CD4-positive, CD25-positive, alpha-beta regulatory T cell (primary cell): ENCODE data around the gene RASGEF1C. TPM values are rescaled to one million over a fixed set of nuclear protein-coding genes. Genes with fewer than 3 reads are reported as not detected.

Experiments used
- ATAC-seq, 2 donors: fragments of 150-1000 bp; cut with Tn5 transposase; one replicate each; pipeline ENCODE4 v1.10.0; 2021; ENCODE audit warnings: low read depth in 2 of 2, moderate number of reproducible peaks in 2 of 2, moderate library complexity in 1 of 2
- DNase-seq, 3 donors: peaks; one replicate each; pipeline versions ENCODE4 v3.0.0 to v3.0.0-alpha.2; 2012 to 2022; ENCODE audit warnings: mixed read lengths in 1 of 3
- H3K27ac ChIP-seq: one replicate; pipeline ENCODE4 v1.7.0; 2013; ENCODE audit warnings: mild to moderate bottlenecking, low read length; ENCODE audit not compliant: insufficient read depth, poor library complexity, severe bottlenecking
- H3K27me3 ChIP-seq: one replicate; pipeline ENCODE4 v1.7.0; 2013; ENCODE audit warnings: low read length; ENCODE audit not compliant: control insufficient read depth, insufficient read depth
- H3K36me3 ChIP-seq: one replicate; pipeline ENCODE4 v1.7.0; 2013; ENCODE audit warnings: mild to moderate bottlenecking, low read length, moderate library complexity; ENCODE audit not compliant: control insufficient read depth, insufficient read depth
- H3K4me1 ChIP-seq: 2 replicates; pipeline ENCODE4 v1.7.0; 2013; ENCODE audit warnings: mild to moderate bottlenecking, low read length; ENCODE audit not compliant: insufficient read depth, control insufficient read depth, poor library complexity, severe bottlenecking
- H3K4me3 ChIP-seq: one replicate; pipeline ENCODE4 v1.7.0; 2013; ENCODE audit warnings: low read depth, mild to moderate bottlenecking, low read length, moderate library complexity
- H3K9me3 ChIP-seq, 2 experiments: 1 replicate in 1 of 2; 2 replicates in 1 of 2; pipeline ENCODE4 v1.7.0; 2013; ENCODE audit warnings: low read length in 2 of 2, mild to moderate bottlenecking in 1 of 2, moderate library complexity in 1 of 2; ENCODE audit not compliant: control insufficient read depth in 2 of 2
- H3K27ac Mint-ChIP-seq, 3 donors: one replicate each; pipeline ENCODE4 v1.8.0; 2020 to 2022; ENCODE audit warnings: mild to moderate bottlenecking in 3 of 3, mixed read lengths in 3 of 3, moderate library complexity in 2 of 3
- H3K27me3 Mint-ChIP-seq: one replicate; pipeline ENCODE4 v1.8.0; 2022; ENCODE audit warnings: mild to moderate bottlenecking, mixed read lengths
- H3K36me3 Mint-ChIP-seq: one replicate; pipeline ENCODE4 v1.8.0; 2020; ENCODE audit warnings: mixed read lengths
- H3K4me1 Mint-ChIP-seq, 4 donors: one replicate each; pipeline ENCODE4 v1.8.0; 2020 to 2022; ENCODE audit warnings: mixed read lengths in 4 of 4, mild to moderate bottlenecking in 1 of 4
- H3K4me3 Mint-ChIP-seq, 4 donors: one replicate each; pipeline ENCODE4 v1.8.0; 2020 to 2022; ENCODE audit warnings: mild to moderate bottlenecking in 4 of 4, mixed read lengths in 4 of 4, moderate library complexity in 3 of 4
- H3K9me3 Mint-ChIP-seq, 7 donors: one replicate each; pipeline ENCODE4 v1.8.0; 2020 to 2022; ENCODE audit warnings: mixed read lengths in 7 of 7, mild to moderate bottlenecking in 3 of 7, moderate library complexity in 2 of 7
- polyA plus RNA-seq, 4 donors: library from polyadenylated mRNA; unstranded; fragments of 300-500 nt; fragmentation: Illumina TruSeq; gene quantifications; one replicate each; pipeline ENCODE4 v1.2.3, GENCODE V29; 2021
- total RNA-seq: library from RNA; stranded (reverse); gene quantifications from one replicate; pipeline ENCODE4 v1.2.3, GENCODE V29; 2022

Gene RASGEF1C
- total and polyA plus RNA-seq, 5 donors from 2014 or later: not detected

GRCh38 chr5:180098991-180099732 lies 109.8 kb downstream of the RASGEF1C start:
- no peaks in the 10 kb centered on the region for H3K9me3 ChIP-seq
- H3K36me3 Mint-ChIP-seq: no peaks in the 10 kb centered on the region
- H3K27me3 ChIP-seq: no peaks in the 10 kb centered on the region
- no peak for ATAC-seq
- no peaks in the 10 kb centered on the region for H3K4me1 ChIP-seq
- H3K4me1 Mint-ChIP-seq: no peaks in the 10 kb centered on the region
- DNase-seq: no peak
- no peak overlapping the region for H3K4me3 ChIP-seq
- no peak overlapping the region for H3K27ac Mint-ChIP-seq
- no peaks in the 10 kb centered on the region for H3K27me3 Mint-ChIP-seq
- no peak overlapping the region for H3K27ac ChIP-seq
- H3K4me3 Mint-ChIP-seq: no peak overlapping the region
- H3K9me3 Mint-ChIP-seq: no peaks in the 10 kb centered on the region
- no peaks in the 10 kb centered on the region for H3K36me3 ChIP-seq

- Histone ChIP-seq H3K27me3 (no peaks in the 10 kb centered on the region), H3K4me3 (no peak overlapping the region), H3K9me3 (no peaks in the 10 kb centered on the region), H3K27ac (no peak overlapping the region), H3K36me3 (no peaks in the 10 kb centered on the region), H3K4me1 (no peaks in the 10 kb centered on the region)
- Mint-ChIP-seq H3K4me1 (no peaks in the 10 kb centered on the region), H3K4me3 (no peak overlapping the region), H3K27ac (no peak overlapping the region), H3K9me3 (no peaks in the 10 kb centered on the region), H3K36me3 (no peaks in the 10 kb centered on the region), H3K27me3 (no peaks in the 10 kb centered on the region)
- DNase-seq (no peak), ATAC-seq (no peak)
Measured at GRCh38 chr5:180098526-180098925, 110.5 kb downstream of the RASGEF1C start.

- Mint-ChIP-seq H3K4me3 (no peak overlapping the region), H3K36me3 (no peaks in the 10 kb centered on the region), H3K27me3 (no peaks in the 10 kb centered on the region), H3K27ac (no peak overlapping the region), H3K4me1 (no peaks in the 10 kb centered on the region), H3K9me3 (no peaks in the 10 kb centered on the region)
- no peak for DNase-seq
- Histone ChIP-seq H3K36me3 (no peaks in the 10 kb centered on the region), H3K27ac (no peak overlapping the region), H3K4me3 (no peak overlapping the region), H3K4me1 (no peaks in the 10 kb centered on the region), H3K27me3 (no peaks in the 10 kb centered on the region), H3K9me3 (no peaks in the 10 kb centered on the region)
- no peak for ATAC-seq
Measured at GRCh38 chr5:180097926-180098325, 111.1 kb downstream of the RASGEF1C start.

GRCh38 chr5:180097163-180097894 lies 111.7 kb downstream of the RASGEF1C start:
- H3K4me1 Mint-ChIP-seq: no peaks in the 10 kb centered on the region
- Histone ChIP-seq H3K27me3 (no peaks in the 10 kb centered on the region), H3K36me3 (no peaks in the 10 kb centered on the region), H3K4me1 (no peaks in the 10 kb centered on the region), H3K4me3 (no peak overlapping the region), H3K27ac (no peak overlapping the region), H3K9me3 (no peaks in the 10 kb centered on the region)
- ATAC-seq (no peak), DNase-seq (no peak)
- no peaks in the 10 kb centered on the region for H3K36me3 Mint-ChIP-seq
- H3K4me3 Mint-ChIP-seq: no peak overlapping the region
- no peaks in the 10 kb centered on the region for H3K27me3 Mint-ChIP-seq
- H3K27ac Mint-ChIP-seq: no peak overlapping the region
- H3K9me3 Mint-ChIP-seq: no peaks in the 10 kb centered on the region

GRCh38 chr5:180096616-180097015 lies 112.4 kb downstream of the RASGEF1C start:
- H3K4me1 Mint-ChIP-seq: no peaks in the 10 kb centered on the region
- H3K36me3 Mint-ChIP-seq: no peaks in the 10 kb centered on the region
- no peak overlapping the region for H3K27ac ChIP-seq
- no peaks in the 10 kb centered on the region for H3K27me3 ChIP-seq
- no peaks in the 10 kb centered on the region for H3K36me3 ChIP-seq
- H3K4me3 Mint-ChIP-seq: no peak overlapping the region
- no peak overlapping the region for H3K27ac Mint-ChIP-seq
- no peak for DNase-seq
- no peaks in the 10 kb centered on the region for H3K9me3 Mint-ChIP-seq
- no peaks in the 10 kb centered on the region for H3K4me1 ChIP-seq
- no peak for ATAC-seq
- no peaks in the 10 kb centered on the region for H3K9me3 ChIP-seq
- no peak overlapping the region for H3K4me3 ChIP-seq
- peaks cover 6% of the 10 kb centered on the region for H3K27me3 Mint-ChIP-seq

- Histone ChIP-seq H3K9me3 (no peaks in the 10 kb centered on the region), H3K27ac (no peak overlapping the region), H3K27me3 (no peaks in the 10 kb centered on the region), H3K36me3 (no peaks in the 10 kb centered on the region), H3K4me3 (no peak overlapping the region), H3K4me1 (peaks cover 4% of the 10 kb centered on the region)
- peaks cover 0 to 5% (median 0%) of the 10 kb centered on the region in 4 donors for H3K4me1 Mint-ChIP-seq
- no peaks in the 10 kb centered on the region for H3K9me3 Mint-ChIP-seq
- H3K4me3 Mint-ChIP-seq: no peak overlapping the region
- no peak for ATAC-seq
- no peaks in the 10 kb centered on the region for H3K36me3 Mint-ChIP-seq
- no peak for DNase-seq
- H3K27me3 Mint-ChIP-seq: peaks cover 11% of the 10 kb centered on the region
- peak overlapping the region in 1 of 3 donors; percentile 32 for H3K27ac Mint-ChIP-seq
Measured at GRCh38 chr5:180095545-180095944, 113.5 kb downstream of the RASGEF1C start.

GRCh38 chr5:180093651-180094382 lies 115.2 kb downstream of the RASGEF1C start:
- Mint-ChIP-seq H3K4me3 (no peak overlapping the region), H3K27ac (no peak overlapping the region), H3K9me3 (no peaks in the 10 kb centered on the region), H3K4me1 (peaks cover 0 to 8% (median 0%) of the 10 kb centered on the region in 4 donors), H3K36me3 (no peaks in the 10 kb centered on the region), H3K27me3 (peaks cover 17% of the 10 kb centered on the region)
- Histone ChIP-seq H3K4me3 (no peak overlapping the region), H3K27me3 (no peaks in the 10 kb centered on the region), H3K36me3 (no peaks in the 10 kb centered on the region), H3K27ac (no peak overlapping the region), H3K4me1 (peaks cover 9% of the 10 kb centered on the region), H3K9me3 (no peaks in the 10 kb centered on the region)
- DNase-seq (no peak), ATAC-seq (no peak)
